OCI-LY1 (cell line): ENCODE data around the gene KLHL29.

Experiments used
- H2AFZ ChIP-seq: fragments of 200-600 bp; sonication (generic), shearing (Covaris generic); 2 replicates; pipeline ENCODE4 v1.6.0; 2014; ENCODE audit warnings: antibody characterized with exemption, mild to moderate bottlenecking, low read length
- H3F3A ChIP-seq: fragments of 200-600 bp; sonication (generic), shearing (Covaris generic); 2 replicates; pipeline ENCODE4 v1.6.0; 2014; ENCODE audit warnings: mild to moderate bottlenecking, antibody characterized with exemption, low read length, moderate library complexity; ENCODE audit not compliant: insufficient read depth
- H3K27ac ChIP-seq: fragments of 200-600 bp; sonication (generic); 2 replicates; pipeline ENCODE4 v1.5.1; 2014; ENCODE audit warnings: low read length, mixed run types, mild to moderate bottlenecking, low read depth; ENCODE audit not compliant: poor library complexity, severe bottlenecking
- H3K27me3 ChIP-seq: fragments of 200-600 bp; sonication (generic); 2 replicates; pipeline ENCODE4 v1.6.0; 2014; ENCODE audit warnings: antibody characterized with exemption, mild to moderate bottlenecking, low read length, moderate library complexity; ENCODE audit not compliant: insufficient read depth
- H3K36me3 ChIP-seq: fragments of 200-600 bp; sonication (generic); 2 replicates; pipeline ENCODE4 v1.6.1; 2014; ENCODE audit warnings: mild to moderate bottlenecking, antibody characterized with exemption, low read length, moderate library complexity, mixed read lengths; ENCODE audit not compliant: insufficient read depth
- H3K4me1 ChIP-seq: fragments of 200-600 bp; sonication (generic); 2 replicates; pipeline ENCODE4 v1.5.1; 2014; ENCODE audit warnings: mild to moderate bottlenecking, low read length, moderate library complexity; ENCODE audit not compliant: insufficient read depth, severe bottlenecking
- H3K4me2 ChIP-seq: fragments of 200-600 bp; sonication (generic), shearing (Covaris generic); 2 replicates; pipeline ENCODE4 v1.6.1; 2014; ENCODE audit warnings: low read length
- H3K4me3 ChIP-seq: fragments of 200-600 bp; sonication (generic); 2 replicates; pipeline ENCODE4 v1.5.1; 2014; ENCODE audit warnings: low read length, low read depth, mild to moderate bottlenecking, mixed read lengths; ENCODE audit not compliant: poor library complexity, severe bottlenecking
- H3K79me2 ChIP-seq: fragments of 200-600 bp; shearing (Covaris generic); 2 replicates; pipeline ENCODE4 v1.6.1; 2016; ENCODE audit warnings: mixed run types, low read length, mixed read lengths; ENCODE audit not compliant: insufficient read depth
- H3K9ac ChIP-seq: fragments of 200-600 bp; sonication (generic), shearing (Covaris generic); 2 replicates; pipeline ENCODE4 v1.6.1; 2014; ENCODE audit warnings: mild to moderate bottlenecking, low read length, mixed read lengths
- H3K9me2 ChIP-seq: fragments of 200-600 bp; sonication (generic), shearing (Covaris generic); 2 replicates; pipeline ENCODE4 v1.6.1; 2014; ENCODE audit warnings: low read depth, mild to moderate bottlenecking, low read length, mixed read lengths
- H3K9me3 ChIP-seq: fragments of 200-600 bp; shearing (Covaris generic); 2 replicates; pipeline ENCODE4 v1.6.1; 2014; ENCODE audit warnings: low read length, mixed read lengths
- H4K20me1 ChIP-seq: fragments of 200-600 bp; sonication (generic), shearing (Covaris generic); 2 replicates; pipeline ENCODE4 v1.6.0; 2016; ENCODE audit warnings: mild to moderate bottlenecking, low read length; ENCODE audit not compliant: insufficient read depth
- CTCF ChIP-seq: fragments of 200-600 bp; sonication (generic), shearing (Covaris generic); IDR thresholded peaks from 2 replicates; pipeline ENCODE4 v1.5.1; 2017; ENCODE audit warnings: mild to moderate bottlenecking, antibody characterized with exemption, low read length, moderate library complexity, mixed read lengths
- EZH2 ChIP-seq: fragments of 200-600 bp; sonication (generic), shearing (Covaris generic); IDR thresholded peaks from 2 replicates; pipeline ENCODE4 v1.8.0; 2017; ENCODE audit warnings: borderline replicate concordance, mixed run types, mild to moderate bottlenecking, antibody characterized with exemption, low read length, moderate library complexity, mixed read lengths

The KLHL29 gene

GRCh38 chr2:23697256-23698075 is 312.5 kb downstream of the KLHL29 start:
- no peak for TF ChIP-seq EZH2
- no peak for TF ChIP-seq CTCF
- Histone ChIP-seq H3K27me3 (no peaks in the 10 kb centered on the region), H2AFZ (no peak overlapping the region), H3K4me2 (no peak overlapping the region), H3F3A (no peaks in the 10 kb centered on the region), H4K20me1 (no peaks in the 10 kb centered on the region), H3K9me2 (no peaks in the 10 kb centered on the region), H3K4me3 (no peak overlapping the region), H3K36me3 (no peaks in the 10 kb centered on the region), H3K79me2 (no peaks in the 10 kb centered on the region), H3K27ac (no peak overlapping the region), H3K4me1 (no peaks in the 10 kb centered on the region), H3K9ac (no peak overlapping the region), H3K9me3 (no peaks in the 10 kb centered on the region)

- Histone ChIP-seq H3F3A (no peaks in the 10 kb centered on the region), H3K79me2 (no peaks in the 10 kb centered on the region), H3K27me3 (no peaks in the 10 kb centered on the region), H3K4me2 (no peak overlapping the region), H2AFZ (no peak overlapping the region), H3K36me3 (no peaks in the 10 kb centered on the region), H3K9me2 (no peaks in the 10 kb centered on the region), H3K4me1 (no peaks in the 10 kb centered on the region), H4K20me1 (no peaks in the 10 kb centered on the region), H3K4me3 (no peak overlapping the region), H3K9me3 (no peaks in the 10 kb centered on the region), H3K9ac (no peak overlapping the region), H3K27ac (no peak overlapping the region)
- TF ChIP-seq EZH2, result no peak
- no peak for TF ChIP-seq CTCF
Observed at GRCh38 chr2:23698116-23698693, 313.2 kb downstream of the KLHL29 start.

GRCh38 chr2:23698721-23699579 is 314.0 kb downstream of the KLHL29 start:
- H3K4me2 ChIP-seq, result no peak overlapping the region
- no peaks in the 10 kb centered on the region for H3K27me3 ChIP-seq
- H3K36me3 ChIP-seq, result no peaks in the 10 kb centered on the region
- H3K79me2 ChIP-seq, result no peaks in the 10 kb centered on the region
- H3K9ac ChIP-seq, result no peak overlapping the region
- H3K9me2 ChIP-seq, result no peaks in the 10 kb centered on the region
- no peak overlapping the region for H2AFZ ChIP-seq
- no peaks in the 10 kb centered on the region for H4K20me1 ChIP-seq
- no peaks in the 10 kb centered on the region for H3K9me3 ChIP-seq
- no peak overlapping the region for H3K4me3 ChIP-seq
- H3K4me1 ChIP-seq, result peaks cover 7% of the 10 kb centered on the region
- TF ChIP-seq EZH2 (no peak), CTCF (no peak)
- no peak overlapping the region for H3K27ac ChIP-seq
- no peaks in the 10 kb centered on the region for H3F3A ChIP-seq
